HepG2 (cell line): Measurements from ENCODE around the gene HSP90AB1. TPM values are rescaled to one million over a fixed set of nuclear protein-coding genes. Genes with fewer than 3 reads are reported as not detected.
A peak's percentile ranks its signal among the peaks of the same experiment; 100 is the strongest.

Experiments used
- DMAP1 ChIP-seq: IDR thresholded peaks from 2 replicates; pipeline ENCODE4 v1.6.1; 2016
- ETV6 ChIP-seq: sonication (generic); formaldehyde crosslinking; conservative IDR thresholded peaks from 2 replicates; pipeline ENCODE4 v1.4.0; 2020; ENCODE audit warnings: missing genetic modification reagents
- HOXA3 ChIP-seq: sonication (generic); formaldehyde crosslinking; IDR thresholded peaks from 2 replicates; pipeline ENCODE4 v1.5.0; 2020; ENCODE audit warnings: missing genetic modification reagents
- MED13 ChIP-seq: sonication (generic); formaldehyde crosslinking; IDR thresholded peaks from 2 replicates; pipeline ENCODE4 v1.5.0; 2020; ENCODE audit warnings: missing genetic modification reagents
- NFKB2 ChIP-seq: sonication (generic); formaldehyde crosslinking; IDR thresholded peaks from 2 replicates; pipeline ENCODE4 v1.4.0; 2020; ENCODE audit warnings: missing genetic modification reagents, borderline replicate concordance
- NFYC ChIP-seq: IDR thresholded peaks from 2 replicates; pipeline ENCODE4 v1.6.1; 2016; ENCODE audit warnings: missing genetic modification reagents, missing compliant biosample characterization
- PHF20 ChIP-seq: sonication (generic); formaldehyde crosslinking; IDR thresholded peaks from 2 replicates; pipeline ENCODE4 v1.5.0; 2020; ENCODE audit warnings: mild to moderate bottlenecking, missing genetic modification reagents
- RARG ChIP-seq: sonication (generic); formaldehyde crosslinking; IDR thresholded peaks from 2 replicates; pipeline ENCODE4 v1.4.0; 2020; ENCODE audit warnings: low read depth, mild to moderate bottlenecking, missing genetic modification reagents
- RELA ChIP-seq: sonication (generic); formaldehyde crosslinking; IDR thresholded peaks from 2 replicates; pipeline ENCODE4 v1.4.0; 2020; ENCODE audit warnings: missing genetic modification reagents
- SETDB1 ChIP-seq: sonication (generic); formaldehyde crosslinking; IDR thresholded peaks from 2 replicates; pipeline ENCODE4 v1.5.1; 2020; ENCODE audit warnings: missing genetic modification reagents, mild to moderate bottlenecking, borderline replicate concordance
- SMAD3 ChIP-seq: sonication (generic); formaldehyde crosslinking; IDR thresholded peaks from 2 replicates; pipeline ENCODE4 v1.4.0; 2020; ENCODE audit warnings: missing genetic modification reagents
- TEF ChIP-seq: sonication (generic); formaldehyde crosslinking; IDR thresholded peaks from 2 replicates; pipeline ENCODE4 v1.5.0; 2020; ENCODE audit warnings: missing genetic modification reagents
- TFDP1 ChIP-seq: IDR thresholded peaks from 2 replicates; pipeline ENCODE4 v1.6.1; 2016; ENCODE audit warnings: missing compliant biosample characterization, missing genetic modification reagents, borderline replicate concordance
- ZNF101 ChIP-seq: sonication (generic); formaldehyde crosslinking; IDR thresholded peaks from 2 replicates; pipeline ENCODE4 v1.4.0; 2020; ENCODE audit warnings: mild to moderate bottlenecking, low read depth, missing genetic modification reagents, borderline replicate concordance
- ZNF180 ChIP-seq: sonication (generic); formaldehyde crosslinking; IDR thresholded peaks from 2 replicates; pipeline ENCODE4 v1.4.0; 2020; ENCODE audit warnings: low read depth, missing genetic modification reagents, borderline replicate concordance
- ZNF280B ChIP-seq: sonication (generic); formaldehyde crosslinking; IDR thresholded peaks from 2 replicates; pipeline ENCODE4 v1.5.0; 2020; ENCODE audit warnings: missing genetic modification reagents, mild to moderate bottlenecking, borderline replicate concordance
- ZNF607 ChIP-seq: sonication (generic); formaldehyde crosslinking; IDR thresholded peaks from 2 replicates; pipeline ENCODE4 v1.5.1; 2020; ENCODE audit warnings: missing genetic modification reagents, mild to moderate bottlenecking, borderline replicate concordance
- ZNF629 ChIP-seq: sonication (generic); formaldehyde crosslinking; conservative IDR thresholded peaks from 2 replicates; pipeline ENCODE4 v1.5.0; 2020; ENCODE audit warnings: missing genetic modification reagents
- ZNF672 ChIP-seq: sonication (generic); formaldehyde crosslinking; IDR thresholded peaks from 2 replicates; pipeline ENCODE4 v1.8.1; 2022; ENCODE audit warnings: missing genetic modification reagents
- ZNF746 ChIP-seq: sonication (generic); formaldehyde crosslinking; IDR thresholded peaks from 2 replicates; pipeline ENCODE4 v1.8.0; 2022; ENCODE audit warnings: mild to moderate bottlenecking, missing genetic modification reagents
- ZSCAN22 ChIP-seq: sonication (generic); formaldehyde crosslinking; IDR thresholded peaks from 2 replicates; pipeline ENCODE4 v1.4.0; 2020; ENCODE audit warnings: mild to moderate bottlenecking, missing genetic modification reagents
- polyA plus RNA-seq, 8 experiments: library from polyadenylated mRNA; depleted of rRNA in 3 of 8; stranded (reverse) in 7 of 8; unstranded in 1 of 8; fragments of >200 nt; fragmentation: Illumina TruSeq in 4 of 8; extraction: Trizol in 4 of 8; gene quantifications; 2 replicates each; pipeline versions ENCODE4 v1.2.1 to v1.2.3, GENCODE V29; 2011 to 2016; ENCODE audit warnings: low read depth in 4 of 8, missing spikeins in 1 of 8, mixed read lengths in 1 of 8; ENCODE audit not compliant: insufficient read depth in 1 of 8
- total RNA-seq, 5 experiments: library from RNA; depleted of rRNA; stranded (reverse); fragments of >200 nt; fragmentation: Illumina TruSeq; extraction: Trizol; gene quantifications; 2 replicates each; pipeline ENCODE4 v1.2.3, GENCODE V29; 2016; ENCODE audit warnings: low read depth in 1 of 5
- TF ChIP-seq, protein P1 (sequence below): sonication (generic); formaldehyde crosslinking; IDR thresholded peaks from 2 replicates; pipeline ENCODE4 v1.5.0; 2020; ENCODE audit warnings: mild to moderate bottlenecking, low read depth, missing genetic modification reagents, borderline replicate concordance
- TF ChIP-seq, protein P2 (sequence below): sonication (generic); formaldehyde crosslinking; IDR thresholded peaks from 2 replicates; pipeline ENCODE4 v1.4.0; 2020; ENCODE audit warnings: missing genetic modification reagents, mild to moderate bottlenecking, borderline replicate concordance

The HSP90AB1 gene
- total and polyA plus RNA-seq, 2 of the 13 experiments (the other 11 are each of a cell fraction or from before 2014, with no cell fraction given): 1,325 to 1,472 TPM

GRCh38 chr6:44275749-44276648, 29.1 kb downstream of the HSP90AB1 start (continued):
- TF ChIP-seq SETDB1 (CRISPR knock-in tag): no peak
- no peak for TF ChIP-seq ZSCAN22 (CRISPR knock-in tag)
- TF ChIP-seq, protein P1, sequence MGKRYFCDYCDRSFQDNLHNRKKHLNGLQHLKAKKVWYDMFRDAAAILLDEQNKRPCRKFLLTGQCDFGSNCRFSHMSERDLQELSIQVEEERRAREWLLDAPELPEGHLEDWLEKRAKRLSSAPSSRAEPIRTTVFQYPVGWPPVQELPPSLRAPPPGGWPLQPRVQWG (CRISPR knock-in tag): no peak
- TF ChIP-seq PHF20 (CRISPR knock-in tag): no peak
- TF ChIP-seq HOXA3 (CRISPR knock-in tag): peak; percentile 57
- no peak for TF ChIP-seq TEF
- TF ChIP-seq, protein P2, sequence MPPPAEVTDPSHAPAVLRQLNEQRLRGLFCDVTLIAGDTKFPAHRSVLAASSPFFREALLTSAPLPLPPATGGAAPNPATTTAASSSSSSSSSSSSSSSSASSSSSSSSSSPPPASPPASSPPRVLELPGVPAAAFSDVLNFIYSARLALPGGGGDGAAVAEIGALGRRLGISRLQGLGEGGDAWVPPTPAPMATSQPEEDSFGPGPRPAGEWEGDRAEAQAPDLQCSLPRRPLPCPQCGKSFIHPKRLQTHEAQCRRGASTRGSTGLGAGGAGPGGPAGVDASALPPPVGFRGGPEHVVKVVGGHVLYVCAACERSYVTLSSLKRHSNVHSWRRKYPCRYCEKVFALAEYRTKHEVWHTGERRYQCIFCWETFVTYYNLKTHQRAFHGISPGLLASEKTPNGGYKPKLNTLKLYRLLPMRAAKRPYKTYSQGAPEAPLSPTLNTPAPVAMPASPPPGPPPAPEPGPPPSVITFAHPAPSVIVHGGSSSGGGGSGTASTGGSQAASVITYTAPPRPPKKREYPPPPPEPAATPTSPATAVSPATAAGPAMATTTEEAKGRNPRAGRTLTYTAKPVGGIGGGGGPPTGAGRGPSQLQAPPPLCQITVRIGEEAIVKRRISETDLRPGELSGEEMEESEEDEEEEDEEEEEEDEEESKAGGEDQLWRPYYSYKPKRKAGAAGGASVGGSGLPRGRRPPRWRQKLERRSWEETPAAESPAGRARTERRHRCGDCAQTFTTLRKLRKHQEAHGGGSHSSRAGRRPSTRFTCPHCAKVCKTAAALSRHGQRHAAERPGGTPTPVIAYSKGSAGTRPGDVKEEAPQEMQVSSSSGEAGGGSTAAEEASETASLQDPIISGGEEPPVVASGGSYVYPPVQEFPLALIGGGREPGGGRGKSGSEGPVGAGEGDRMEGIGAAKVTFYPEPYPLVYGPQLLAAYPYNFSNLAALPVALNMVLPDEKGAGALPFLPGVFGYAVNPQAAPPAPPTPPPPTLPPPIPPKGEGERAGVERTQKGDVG: no peak
- no peak for TF ChIP-seq ZNF280B (CRISPR knock-in tag)
- TF ChIP-seq ZNF746 (CRISPR knock-in tag): no peak
- TF ChIP-seq TFDP1 (CRISPR knock-in tag): peak; percentile 17; the same call in 1 of the 2 replicates
- TF ChIP-seq ETV6: no peak
- TF ChIP-seq NFKB2 (CRISPR knock-in tag): no peak
- TF ChIP-seq ZNF180 (CRISPR knock-in tag): no peak
- no peak for TF ChIP-seq ZNF101 (CRISPR knock-in tag)
- no peak for TF ChIP-seq MED13
- TF ChIP-seq ZNF629 (CRISPR knock-in tag): no peak
- no peak for TF ChIP-seq RELA (CRISPR knock-in tag)
- no peak for TF ChIP-seq DMAP1 (CRISPR knock-in tag)
- no peak for TF ChIP-seq NFYC (CRISPR knock-in tag)
- no peak for TF ChIP-seq RARG (CRISPR knock-in tag)
- TF ChIP-seq SMAD3 (CRISPR knock-in tag): no peak
- no peak for TF ChIP-seq ZNF607 (CRISPR knock-in tag)
- peak; percentile 51; the same call in 1 of the 2 replicates for TF ChIP-seq ZNF672
